Measurements from ENCODE around the gene MINDY1. TPM values are rescaled to one million over a fixed set of nuclear protein-coding genes. Genes with fewer than 3 reads are reported as not detected.

The MINDY1 gene
- total and polyA plus RNA-seq, 9 of the 15 experiments (the other 6 are each of a cell fraction or from before 2014, with no cell fraction given) = 0.49 to 11.0 (median 6.0) TPM

- TF ChIP-seq ZNF184 (CRISPR knock-in tag; IDR thresholded peaks at IDR 0.05) (no peak), ARID4B (CRISPR knock-in tag; IDR thresholded peaks at IDR 0.05) (no peak), HNRNPK (IDR thresholded peaks at IDR 0.05; ENCODE audit: low read depth, low read length, poor library complexity, severe bottlenecking) (no peak), POLR2A (conservative IDR thresholded peaks at IDR 0.05) (peak; percentile 33; the same call in 1 of the 2 replicates), HBP1 (CRISPR knock-in tag; IDR thresholded peaks at IDR 0.05) (no peak), SIN3A (IDR thresholded peaks at IDR 0.05; ENCODE audit: borderline replicate concordance in 2 of 2, control insufficient read depth in 1 of 2, low read depth in 2 of 2, low read length in 2 of 2) (no peak), SMARCE1 (IDR thresholded peaks at IDR 0.05) (no peak)
- no TSS peak for BruUV-seq (replicated peaks)
- intact Hi-C loops (cut with micrococcal nuclease) = no loop called here
Observed at GRCh38 chr1:150964164-150964489, 42.6 kb downstream of the MINDY1 start.

More at GRCh38 chr1:150964164-150964489, 42.6 kb downstream of the MINDY1 start:
- no peaks in the 10 kb centered on the region for H3K9me1 ChIP-seq (ENCODE audit: control insufficient read depth, insufficient read depth, low read length)
- H3K4me2 ChIP-seq (ENCODE audit: insufficient read depth, low read length) = no peak overlapping the region
- no peaks in the 10 kb centered on the region for H3K27me3 ChIP-seq (ENCODE audit: control insufficient read depth in 2 of 2, insufficient read depth in 2 of 2, low read length in 2 of 2)
- H3K9ac ChIP-seq (ENCODE audit: insufficient read depth in 1 of 2, low read depth in 2 of 2, low read length in 2 of 2) = no peak overlapping the region
- no peaks in the 10 kb centered on the region for H3K9me3 ChIP-seq (replicated peaks; ENCODE audit: control insufficient read depth, insufficient read depth, low read depth, low read length)
- H3K79me2 ChIP-seq (ENCODE audit: control insufficient read depth, insufficient read depth, low read length) = peaks cover 11% of the 10 kb centered on the region
- no peak overlapping the region for H2AFZ ChIP-seq (ENCODE audit: low read depth, low read length)
- CTCF ChIA-PET (ENCODE audit: low intra/inter-chr PET ratio) = no interaction called here
- DNase-seq (ENCODE audit: extremely low read depth in 1 of 4, low spot score in 3 of 4) (no peak), FAIRE-seq (no peak), ATAC-seq (no peak)
- WGBS (ENCODE audit: insufficient coverage, low coverage, missing lambda C conversion rate) = 94% methylated on average over 5 of the region's 5 CpGs
- H3K4me1 ChIP-seq (replicated peaks in 1 of 2; ENCODE audit: control insufficient read depth in 2 of 2, insufficient read depth in 2 of 2, low read length in 2 of 2) = peaks cover 0 to 4% of the 10 kb centered on the region in 2 experiments; a peak in 2 of 5 replicates
- peaks cover 11% of the 10 kb centered on the region for H4K20me1 ChIP-seq (replicated peaks; ENCODE audit: control insufficient read depth, insufficient read depth, low read length)
- in situ Hi-C loops (cut with MboI) = no loop called here
- H3K4me3 ChIP-seq = no peak overlapping the region
- POLR2A ChIA-PET = interaction anchor here (0.5 to 7.5 kb wide), 7 partner anchors 8 to 456 kb away, joined by 3 to 64 read pairs (median 3); partner anchors contain the start of genes CERS2 and ECM1
- peaks cover 95% of the 10 kb centered on the region for H3K36me3 ChIP-seq (ENCODE audit: control insufficient read depth, insufficient read depth, low read length)
- no peak overlapping the region for H3K27ac ChIP-seq (ENCODE audit: extremely low read depth, low read depth, low read length)

Measured in K562 (cell line).